Lung (tissue), 12 donors: ENCODE results near the gene FAM222A. TPM values are rescaled to one million over a fixed set of nuclear protein-coding genes. Genes with fewer than 3 reads are reported as not detected.

Experiments
- ATAC-seq: fragments of 200-7000 bp; cut with Tn5 transposase; one replicate; pipeline ENCODE4 v1.9.1; 2020; ENCODE audit warnings: moderate number of reproducible peaks; ENCODE audit not compliant: insufficient read depth, low FRiP score
- DNase-seq, 3 donors: peaks; one replicate each; pipeline ENCODE4 v3.0.0-alpha.2; 2013 to 2017
- H3K27ac ChIP-seq, 2 donors: one replicate each; pipeline ENCODE4 v1.5.1; 2013; ENCODE audit warnings: mild to moderate bottlenecking in 2 of 2, moderate library complexity in 2 of 2, control low read depth in 1 of 2, inconsistent platforms in 1 of 2, low read depth in 1 of 2, low read length in 1 of 2
- H3K27me3 ChIP-seq, 3 donors: one replicate each; pipeline ENCODE4 v1.5.1; 2013; ENCODE audit warnings: low read length in 2 of 3; ENCODE audit not compliant: control insufficient read depth in 3 of 3, insufficient read depth in 3 of 3
- H3K36me3 ChIP-seq, 4 donors: one replicate each; pipeline ENCODE4 v1.5.1; 2013; ENCODE audit warnings: low read length in 4 of 4, mild to moderate bottlenecking in 1 of 4, moderate library complexity in 1 of 4; ENCODE audit not compliant: control insufficient read depth in 4 of 4, insufficient read depth in 4 of 4
- H3K4me1 ChIP-seq, 5 donors: one replicate each; pipeline ENCODE4 v1.5.1; 2013; ENCODE audit warnings: low read length in 5 of 5, mild to moderate bottlenecking in 2 of 5, moderate library complexity in 1 of 5; ENCODE audit not compliant: control insufficient read depth in 5 of 5, insufficient read depth in 5 of 5
- H3K4me3 ChIP-seq: one replicate; pipeline ENCODE4 v1.5.1; 2013; ENCODE audit warnings: mild to moderate bottlenecking, control low read depth, moderate library complexity
- H3K9ac ChIP-seq, 2 donors: one replicate each; pipeline ENCODE4 v1.5.1; 2013; ENCODE audit warnings: low read length in 2 of 2, control low read depth in 1 of 2; ENCODE audit not compliant: insufficient read depth in 1 of 2
- H3K9me3 ChIP-seq, 4 donors: one replicate each; pipeline ENCODE4 v1.5.1; 2013; ENCODE audit warnings: low read length in 3 of 4, mild to moderate bottlenecking in 1 of 4, moderate library complexity in 1 of 4; ENCODE audit not compliant: control insufficient read depth in 4 of 4, insufficient read depth in 3 of 4
- CTCF ChIP-seq: IDR thresholded peaks from 2 replicates; pipeline ENCODE4 v1.5.1; 2012; ENCODE audit warnings: mild to moderate bottlenecking; ENCODE audit errors: control extremely low read depth, extremely low read depth
- WGBS, 2 donors: extraction: QIAGEN DNeasy Blood & Tissue Kit; methylation state at CpG; one replicate each; pipeline ENCODE4 v1.1.7; 2013; 5-methylcytosine and 5-hydroxymethylcytosine counted together
- polyA plus RNA-seq, 2 donors: library from polyadenylated mRNA; stranded (reverse); fragments of 200-250 nt; gene quantifications; one replicate each; pipeline ENCODE4 v1.2.1, GENCODE V29; 2013
- total RNA-seq, 2 donors: library from RNA; depleted of rRNA in 1 of 2; stranded (reverse); fragments of >200 nt in 1 of 2; gene quantifications; one replicate each; pipeline ENCODE4 v1.2.1, GENCODE V29; 2014 to 2021
- donor health status: control.
- donor health status: control.
- donor health status: Bipolar disorder and iron deficiency.
- donor health status: healthy.
- donor health status: DM: yes; HTN: yes; CAD: no.

FAM222A gene
- total and polyA plus RNA-seq, 4 donors: 0.28 to 2.6 (median 1.1) TPM

GRCh38 chr12:109777544-109777943, 63.9 kb downstream of the FAM222A start:
- Histone ChIP-seq H3K27ac (no peak overlapping the region), H3K27me3 (no peaks in the 10 kb centered on the region), H3K4me1 (peaks cover 0 to 6% (median 0%) of the 10 kb centered on the region in 5 donors), H3K4me3 (no peak overlapping the region), H3K9ac (no peak overlapping the region), H3K36me3 (no peaks in the 10 kb centered on the region), H3K9me3 (peaks cover 0 to 6% (median 2%) of the 10 kb centered on the region in 4 donors)
- DNase-seq (no peak), ATAC-seq (no peak)
- WGBS, 2 donors: 36 to 49% methylated on average over 5 of the region's 5 CpGs
- no peak for TF ChIP-seq CTCF

- H3K27ac ChIP-seq: no peak overlapping the region
- no peak for TF ChIP-seq CTCF
- H3K36me3 ChIP-seq: no peaks in the 10 kb centered on the region
- H3K4me3 ChIP-seq: no peak overlapping the region
- no peak for DNase-seq
- 98 to 100% methylated on average over 1 of the region's 1 CpG for WGBS, 2 donors
- ATAC-seq: no peak
- H3K9me3 ChIP-seq: peaks cover 0 to 6% (median 2%) of the 10 kb centered on the region in 4 donors
- no peaks in the 10 kb centered on the region for H3K27me3 ChIP-seq
- no peak overlapping the region for H3K9ac ChIP-seq
- H3K4me1 ChIP-seq: peaks cover 0 to 3% (median 0%) of the 10 kb centered on the region in 5 donors
These were observed 65.1 kb downstream of the FAM222A start for GRCh38 chr12:109778684-109779083.

GRCh38 chr12:109779382-109779781, 65.8 kb downstream of the FAM222A start:
- H3K27ac ChIP-seq: no peak overlapping the region
- 68 to 72% methylated on average over 6 of the region's 6 CpGs for WGBS, 2 donors
- ATAC-seq (no peak), DNase-seq (no peak)
- no peak overlapping the region for H3K9ac ChIP-seq
- H3K36me3 ChIP-seq: no peaks in the 10 kb centered on the region
- H3K4me1 ChIP-seq: peaks cover 0 to 3% (median 0%) of the 10 kb centered on the region in 5 donors
- no peak overlapping the region for H3K4me3 ChIP-seq
- no peak for TF ChIP-seq CTCF
- H3K27me3 ChIP-seq: no peaks in the 10 kb centered on the region
- peaks cover 0 to 6% (median 2%) of the 10 kb centered on the region in 4 donors for H3K9me3 ChIP-seq
